ENCODE data around the gene PRR19.

PRR19 gene

DNA sequence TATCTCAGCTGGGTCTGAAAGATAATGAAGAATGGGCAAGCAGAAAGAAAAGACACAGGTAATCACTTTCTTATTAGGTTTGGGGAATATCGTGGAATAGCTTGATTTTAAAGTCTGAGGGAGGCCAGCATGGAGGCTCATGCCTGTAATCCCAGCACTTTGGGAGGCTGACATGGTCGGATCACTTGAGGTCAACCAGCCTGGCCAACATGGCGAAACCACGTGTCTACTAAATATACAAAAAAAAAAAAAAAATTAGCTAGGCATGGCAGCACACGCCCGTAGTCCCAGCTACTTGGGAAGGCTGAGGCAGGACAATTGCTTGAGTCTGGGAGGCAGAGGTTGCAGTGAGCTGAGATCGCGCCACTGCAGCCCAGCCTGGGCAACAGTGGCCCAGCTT lies 1.9 kb downstream of the PRR19 start:
- TF ChIP-seq ESRRG (CRISPR knock-in tag; IDR thresholded peaks at IDR 0.05) (no peak), ZFP30 (CRISPR knock-in tag; IDR thresholded peaks at IDR 0.05) (no peak), SNAI2 (CRISPR knock-in tag; IDR thresholded peaks at IDR 0.05) (no peak), CSDC2 (CRISPR knock-in tag; IDR thresholded peaks at IDR 0.05) (no peak), OSR1 (CRISPR knock-in tag; IDR thresholded peaks at IDR 0.05) (no peak), ZFP3 (CRISPR knock-in tag; IDR thresholded peaks at IDR 0.05) (no peak), TCF4 (CRISPR knock-in tag; IDR thresholded peaks at IDR 0.05; ENCODE audit: borderline replicate concordance) (no peak), ZC3H10 (CRISPR knock-in tag; IDR thresholded peaks at IDR 0.05) (no peak)
- no peak for ATAC-seq

- TF ChIP-seq ZNF565 (CRISPR knock-in tag; conservative IDR thresholded peaks at IDR 0.05; ENCODE audit: low read depth), result no peak
- no peak for TF ChIP-seq BACH2 (CRISPR knock-in tag; IDR thresholded peaks at IDR 0.05; ENCODE audit: borderline replicate concordance)
- TF ChIP-seq CSDC2 (CRISPR knock-in tag; IDR thresholded peaks at IDR 0.05), result no peak
- no peak for TF ChIP-seq TSHZ2 (CRISPR knock-in tag; IDR thresholded peaks at IDR 0.05)
- no peak for TF ChIP-seq TCF4 (CRISPR knock-in tag; IDR thresholded peaks at IDR 0.05; ENCODE audit: borderline replicate concordance)
- no peak for TF ChIP-seq GLIS3 (CRISPR knock-in tag; IDR thresholded peaks at IDR 0.05)
- no peak for ATAC-seq
Observed at GRCh38 chr19:42306646-42307045, 4.7 kb downstream of the PRR19 start.

GRCh38 chr19:42309686-42310085 lies 7.8 kb downstream of the PRR19 start:
- TF ChIP-seq RARB (CRISPR knock-in tag; IDR thresholded peaks at IDR 0.05) (no peak), TCF4 (CRISPR knock-in tag; IDR thresholded peaks at IDR 0.05; ENCODE audit: borderline replicate concordance) (no peak), GLIS3 (CRISPR knock-in tag; IDR thresholded peaks at IDR 0.05) (no peak), ZFP30 (CRISPR knock-in tag; IDR thresholded peaks at IDR 0.05) (no peak), ZNF565 (CRISPR knock-in tag; conservative IDR thresholded peaks at IDR 0.05; ENCODE audit: low read depth) (no peak), TSHZ2 (CRISPR knock-in tag; IDR thresholded peaks at IDR 0.05) (no peak), TOX (CRISPR knock-in tag; IDR thresholded peaks at IDR 0.05; ENCODE audit: borderline replicate concordance) (no peak), CSDC2 (CRISPR knock-in tag; IDR thresholded peaks at IDR 0.05) (no peak), ZNF8 (CRISPR knock-in tag; IDR thresholded peaks at IDR 0.05) (no peak), ESRRG (CRISPR knock-in tag; IDR thresholded peaks at IDR 0.05) (no peak), ZNF70 (CRISPR knock-in tag; IDR thresholded peaks at IDR 0.05) (no peak), SNAI2 (CRISPR knock-in tag; IDR thresholded peaks at IDR 0.05) (no peak), ZFP3 (CRISPR knock-in tag; IDR thresholded peaks at IDR 0.05) (no peak), PATZ1 (CRISPR knock-in tag; IDR thresholded peaks at IDR 0.05; ENCODE audit: borderline replicate concordance) (no peak)
- TF ChIP-seq, protein P1, sequence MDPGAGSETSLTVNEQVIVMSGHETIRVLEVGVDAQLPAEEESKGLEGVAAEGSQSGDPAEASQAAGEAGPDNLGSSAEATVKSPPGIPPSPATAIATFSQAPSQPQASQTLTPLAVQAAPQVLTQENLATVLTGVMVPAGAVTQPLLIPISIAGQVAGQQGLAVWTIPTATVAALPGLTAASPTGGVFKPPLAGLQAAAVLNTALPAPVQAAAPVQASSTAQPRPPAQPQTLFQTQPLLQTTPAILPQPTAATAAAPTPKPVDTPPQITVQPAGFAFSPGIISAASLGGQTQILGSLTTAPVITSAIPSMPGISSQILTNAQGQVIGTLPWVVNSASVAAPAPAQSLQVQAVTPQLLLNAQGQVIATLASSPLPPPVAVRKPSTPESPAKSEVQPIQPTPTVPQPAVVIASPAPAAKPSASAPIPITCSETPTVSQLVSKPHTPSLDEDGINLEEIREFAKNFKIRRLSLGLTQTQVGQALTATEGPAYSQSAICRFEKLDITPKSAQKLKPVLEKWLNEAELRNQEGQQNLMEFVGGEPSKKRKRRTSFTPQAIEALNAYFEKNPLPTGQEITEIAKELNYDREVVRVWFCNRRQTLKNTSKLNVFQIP (CRISPR knock-in tag; IDR thresholded peaks at IDR 0.05; ENCODE audit: borderline replicate concordance, low read depth), result no peak
- TF ChIP-seq, protein P2, sequence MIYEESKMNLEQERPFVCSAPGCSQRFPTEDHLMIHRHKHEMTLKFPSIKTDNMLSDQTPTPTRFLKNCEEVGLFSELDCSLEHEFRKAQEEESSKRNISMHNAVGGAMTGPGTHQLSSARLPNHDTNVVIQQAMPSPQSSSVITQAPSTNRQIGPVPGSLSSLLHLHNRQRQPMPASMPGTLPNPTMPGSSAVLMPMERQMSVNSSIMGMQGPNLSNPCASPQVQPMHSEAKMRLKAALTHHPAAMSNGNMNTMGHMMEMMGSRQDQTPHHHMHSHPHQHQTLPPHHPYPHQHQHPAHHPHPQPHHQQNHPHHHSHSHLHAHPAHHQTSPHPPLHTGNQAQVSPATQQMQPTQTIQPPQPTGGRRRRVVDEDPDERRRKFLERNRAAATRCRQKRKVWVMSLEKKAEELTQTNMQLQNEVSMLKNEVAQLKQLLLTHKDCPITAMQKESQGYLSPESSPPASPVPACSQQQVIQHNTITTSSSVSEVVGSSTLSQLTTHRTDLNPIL (CRISPR knock-in tag; IDR thresholded peaks at IDR 0.05; ENCODE audit: low read depth), result no peak
- TF ChIP-seq, protein P3, sequence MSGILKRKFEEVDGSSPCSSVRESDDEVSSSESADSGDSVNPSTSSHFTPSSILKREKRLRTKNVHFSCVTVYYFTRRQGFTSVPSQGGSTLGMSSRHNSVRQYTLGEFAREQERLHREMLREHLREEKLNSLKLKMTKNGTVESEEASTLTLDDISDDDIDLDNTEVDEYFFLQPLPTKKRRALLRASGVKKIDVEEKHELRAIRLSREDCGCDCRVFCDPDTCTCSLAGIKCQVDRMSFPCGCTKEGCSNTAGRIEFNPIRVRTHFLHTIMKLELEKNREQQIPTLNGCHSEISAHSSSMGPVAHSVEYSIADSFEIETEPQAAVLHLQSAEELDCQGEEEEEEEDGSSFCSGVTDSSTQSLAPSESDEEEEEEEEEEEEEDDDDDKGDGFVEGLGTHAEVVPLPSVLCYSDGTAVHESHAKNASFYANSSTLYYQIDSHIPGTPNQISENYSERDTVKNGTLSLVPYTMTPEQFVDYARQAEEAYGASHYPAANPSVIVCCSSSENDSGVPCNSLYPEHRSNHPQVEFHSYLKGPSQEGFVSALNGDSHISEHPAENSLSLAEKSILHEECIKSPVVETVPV (CRISPR knock-in tag; IDR thresholded peaks at IDR 0.05), result no peak
- ATAC-seq, result no peak

Measured in SK-N-SH treated with all-trans-retinoic acid at 6 μM for 48 hours (cell line).